K562 (cell line): Measurements from ENCODE around the gene CHKB. TPM values are rescaled to one million over a fixed set of nuclear protein-coding genes. Genes with fewer than 3 reads are reported as not detected.

Source experiments
- ATAC-seq: fragments of 200-7000 bp; cut with Tn5 transposase; 3 replicates; pipeline ENCODE4 v1.9.1; 2020; ENCODE audit warnings: moderate library complexity
- BruUV-seq: library from RNA; stranded (reverse); fragments of 400-500 nt; replicated peaks from 2 replicates; lab custom pipeline; 2021; lab: Mats Ljungman, UMichigan
- CTCF ChIA-PET: fragments of 300-600 bp; formaldehyde crosslinking; extraction: SDS; loops from one replicate; lab custom pipeline; 2021; ENCODE audit warnings: low intra/inter-chr PET ratio; lab: Yijun Ruan, JAX
- POLR2A ChIA-PET: fragments of 300-600, 350-650 bp; sonication (Branson Sonifier 250); formaldehyde crosslinking; extraction: SDS; loops from one replicate; lab custom pipeline; 2021; ENCODE audit warnings: antibody characterized with exemption, inconsistent platforms; lab: Yijun Ruan, JAX
- DNase-seq, 4 experiments: peaks; one replicate each; pipeline versions ENCODE4 v3.0.0 to v3.0.0-alpha.2; 2011 to 2018; ENCODE audit warnings: low spot score in 3 of 4, mixed read lengths in 3 of 4; ENCODE audit errors: extremely low read depth in 1 of 4
- FAIRE-seq: peaks from 2 replicates; lab custom pipeline; 2011; peaks lifted over from hg19 to GRCh38; lab: Jason Lieb, UNC
- H2AFZ ChIP-seq: 2 replicates; pipeline ENCODE4 v1.6.0; 2011; ENCODE audit warnings: low read depth, low read length, control low read depth, inconsistent platforms
- H3K27ac ChIP-seq: fragments of 200-600 bp; 3 replicates; pipeline ENCODE4 v1.8.0; 2011; ENCODE audit warnings: low read depth, mild to moderate bottlenecking, control low read depth, inconsistent platforms, low read length, moderate library complexity, mixed read lengths; ENCODE audit errors: extremely low read depth
- H3K27me3 ChIP-seq, 2 experiments: fragments of 300-600 bp in 1 of 2; 2 replicates in 1 of 2; 3 replicates in 1 of 2; pipeline versions ENCODE4 v1.6.0 to v1.8.0; 2011; ENCODE audit warnings: inconsistent platforms in 2 of 2, low read length in 2 of 2, mild to moderate bottlenecking in 1 of 2, mixed read lengths in 1 of 2, moderate library complexity in 1 of 2; ENCODE audit not compliant: control insufficient read depth in 2 of 2, insufficient read depth in 2 of 2
- H3K36me3 ChIP-seq: fragments of 300-600 bp; 3 replicates; pipeline ENCODE4 v1.8.0; 2011; ENCODE audit warnings: mild to moderate bottlenecking, low read length, inconsistent platforms; ENCODE audit not compliant: control insufficient read depth, insufficient read depth
- H3K4me1 ChIP-seq, 2 experiments: fragments of 200-600 bp in 1 of 2; replicated peaks in 1 of 2; 2 replicates in 1 of 2; 3 replicates in 1 of 2; pipeline versions ENCODE4 v1.5.1 to v1.8.0; 2011; ENCODE audit warnings: inconsistent platforms in 2 of 2, low read length in 2 of 2, mild to moderate bottlenecking in 1 of 2, mixed read lengths in 1 of 2, moderate library complexity in 1 of 2; ENCODE audit not compliant: control insufficient read depth in 2 of 2, insufficient read depth in 2 of 2
- H3K4me2 ChIP-seq: 2 replicates; pipeline ENCODE4 v1.6.1; 2011; ENCODE audit warnings: low read length, control low read depth, inconsistent platforms, mixed read lengths; ENCODE audit not compliant: insufficient read depth
- H3K4me3 ChIP-seq: fragments of 200-600 bp; sonication (generic), shearing (Covaris generic); 2 replicates; pipeline ENCODE4 v1.5.1; 2016; ENCODE audit warnings: control low read depth, inconsistent platforms
- H3K79me2 ChIP-seq: fragments of 200-600 bp; 3 replicates; pipeline ENCODE4 v1.8.0; 2011; ENCODE audit warnings: low read length, inconsistent platforms; ENCODE audit not compliant: control insufficient read depth, insufficient read depth
- H3K9ac ChIP-seq, 2 experiments: 2 replicates each; pipeline versions ENCODE4 v1.6.0 to v1.6.1; 2011; ENCODE audit warnings: low read depth in 2 of 2, low read length in 2 of 2, control low read depth in 1 of 2, inconsistent platforms in 1 of 2, mild to moderate bottlenecking in 1 of 2, mixed read lengths in 1 of 2; ENCODE audit not compliant: insufficient read depth in 1 of 2
- H3K9me1 ChIP-seq: one replicate; pipeline ENCODE4 v1.6.0; 2011; ENCODE audit warnings: inconsistent platforms, mild to moderate bottlenecking, low read length, moderate library complexity; ENCODE audit not compliant: control insufficient read depth, insufficient read depth
- H3K9me3 ChIP-seq: replicated peaks from 2 replicates; pipeline ENCODE4 v1.5.1; 2011; ENCODE audit warnings: low read depth, low read length, inconsistent platforms; ENCODE audit not compliant: control insufficient read depth, insufficient read depth
- H4K20me1 ChIP-seq: replicated peaks from 2 replicates; pipeline ENCODE4 v1.6.1; 2011; ENCODE audit warnings: low read length, inconsistent platforms, mixed read lengths; ENCODE audit not compliant: control insufficient read depth, insufficient read depth
- CSDE1 ChIP-seq, 2 experiments: fragments of 450-650 bp; IDR thresholded peaks; 2 replicates each; pipeline ENCODE4 v1.6.1; 2016; ENCODE audit warnings: mild to moderate bottlenecking in 1 of 2
- MTA2 ChIP-seq: fragments of 450-650 bp; IDR thresholded peaks from 2 replicates; pipeline ENCODE4 v1.6.1; 2016; ENCODE audit warnings: low read depth
- MXI1 ChIP-seq: IDR thresholded peaks from 2 replicates; pipeline ENCODE4 v1.6.1; 2011; ENCODE audit warnings: low read depth, mild to moderate bottlenecking, improper control_type of control experiment, low read length
- MYBL2 ChIP-seq, 2 experiments: fragments of 450-650 bp in 1 of 2; sonication (generic) in 1 of 2; formaldehyde crosslinking in 1 of 2; IDR thresholded peaks; 2 replicates each; pipeline versions ENCODE4 v1.6.1 to v1.8.1; 2017 to 2022; ENCODE audit warnings: borderline replicate concordance in 1 of 2, inconsistent platforms in 1 of 2, low read depth in 1 of 2, mild to moderate bottlenecking in 1 of 2, missing genetic modification reagents in 1 of 2, moderate library complexity in 1 of 2
- SMARCA5 ChIP-seq: fragments of 450-650 bp; IDR thresholded peaks from 2 replicates; pipeline ENCODE4 v1.6.1; 2016
- TEAD2 ChIP-seq: fragments of 450-650 bp; IDR thresholded peaks from 2 replicates; pipeline ENCODE4 v1.6.1; 2016; ENCODE audit warnings: missing genetic modification characterization, control low read depth, missing compliant biosample characterization
- ZBTB8A ChIP-seq: fragments of 450-650 bp; IDR thresholded peaks from 2 replicates; pipeline ENCODE4 v1.6.1; 2018; ENCODE audit warnings: mild to moderate bottlenecking, moderate library complexity; ENCODE audit not compliant: partially characterized antibody
- ZKSCAN8 ChIP-seq: fragments of 200-800 bp; sonication (Bioruptor generic); IDR thresholded peaks from 2 replicates; pipeline ENCODE4 v1.6.1; 2016; ENCODE audit warnings: missing genetic modification characterization, missing compliant biosample characterization
- WGBS: fragments of 100-300 bp; shearing (Covaris generic); methylation state at CpG from one replicate; pipeline ENCODE4 v1.1.6; 2016; ENCODE audit warnings: low coverage, mixed read lengths; ENCODE audit not compliant: insufficient coverage; ENCODE audit errors: missing lambda C conversion rate; 5-methylcytosine and 5-hydroxymethylcytosine counted together
- in situ Hi-C: fragments of 300-500 bp; cut with MboI; formaldehyde crosslinking; loops from 4 replicates; pipeline ENCODE4 v1.15.0; 2018; ENCODE audit warnings: inconsistent platforms, mixed read lengths
- intact Hi-C: fragments of 100-400 bp; cut with micrococcal nuclease; formaldehyde crosslinking; loops from 2 replicates; pipeline ENCODE4 v1.14.2; 2022
- polyA plus RNA-seq, 8 experiments: library from polyadenylated mRNA; depleted of rRNA in 4 of 8; stranded (reverse) in 5 of 8; unstranded in 3 of 8; fragments of >200 nt; fragmentation: Nextera tagmentation in 2 of 8; fragmentation: Illumina TruSeq in 1 of 8; extraction: Ambion mirVana in 2 of 8; extraction: Trizol in 1 of 8; gene quantifications; 2 replicates each; pipeline versions ENCODE4 v1.2.1 to v1.2.3, GENCODE V29; 2011 to 2014; ENCODE audit warnings: inconsistent platforms in 1 of 8, missing spikeins in 1 of 8
- total RNA-seq, 7 experiments: library from RNA; depleted of rRNA in 6 of 7; stranded (reverse); fragments of >200 nt in 6 of 7; fragmentation: Illumina TruSeq in 2 of 7; extraction: Trizol in 2 of 7; gene quantifications; 2 replicates each; pipeline versions ENCODE4 v1.2.1 to v1.2.3, GENCODE V29; 2011 to 2021; ENCODE audit warnings: low replicate concordance in 1 of 7

Gene CHKB
- total and polyA plus RNA-seq, 9 of the 15 experiments (the other 6 are each of a cell fraction or from before 2014, with no cell fraction given) = 2.7 to 31.0 (median 11.0) TPM

DNA sequence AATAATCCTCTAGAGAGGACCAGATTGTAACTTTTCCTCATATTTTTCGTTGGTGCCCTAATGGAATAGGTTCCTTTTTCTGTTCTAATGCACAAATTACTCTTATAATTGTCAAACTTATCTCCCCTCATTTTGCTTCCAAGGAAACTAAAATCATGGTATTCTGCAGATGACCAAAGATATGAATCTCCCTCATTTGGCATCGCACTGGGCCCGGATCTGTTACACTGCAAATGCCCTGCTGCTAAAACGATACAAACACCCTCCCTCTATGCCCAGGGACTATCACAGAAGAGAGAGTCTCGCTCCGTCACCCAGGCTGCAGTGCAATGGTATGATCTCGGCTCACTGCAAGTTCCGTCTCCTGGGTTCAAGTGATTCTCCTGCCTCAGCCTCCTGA lies 29.3 kb downstream of the CHKB start:
- ChIA-PET POLR2A (interaction anchor here (0.5 kb wide), 1 partner anchor 47 kb away, joined by 3 read pairs; no protein-coding TSS in a partner anchor), CTCF (no interaction called here)
- DNase-seq = no peak
- 18% methylated on average over 8 of the region's 8 CpGs for WGBS
- Histone ChIP-seq H3K27ac (no peak overlapping the region), H3K4me3 (no peak overlapping the region), H3K27me3 (peaks cover 0 to 11% of the 10 kb centered on the region in 2 experiments; a peak in 1 of 5 replicates), H3K36me3 (no peaks in the 10 kb centered on the region), H3K4me1 (peaks cover 0 to 11% of the 10 kb centered on the region in 2 experiments; a peak in 2 of 5 replicates), H3K4me2 (no peak overlapping the region), H2AFZ (no peak overlapping the region), H3K9me1 (no peaks in the 10 kb centered on the region), H3K9ac (no peak overlapping the region), H3K79me2 (no peaks in the 10 kb centered on the region), H4K20me1 (no peaks in the 10 kb centered on the region), H3K9me3 (no peaks in the 10 kb centered on the region)
- no peak for ATAC-seq
- TF ChIP-seq CSDE1 (IDR thresholded peaks at IDR 0.05) = no peak
- no peak for TF ChIP-seq SMARCA5
- no peak for TF ChIP-seq ZKSCAN8 (CRISPR knock-in tag)
- no peak for TF ChIP-seq MXI1
- TF ChIP-seq MTA2 = no peak
- TF ChIP-seq MYBL2 (IDR thresholded peaks at IDR 0.05; ENCODE audit: low read depth) = no peak
- no peak for TF ChIP-seq MYBL2 (CRISPR knock-in tag; IDR thresholded peaks at IDR 0.05; ENCODE audit: borderline replicate concordance)
- TF ChIP-seq ZBTB8A = no peak
- TF ChIP-seq TEAD2 = no peak
- intact Hi-C loops (no loop called here), in situ Hi-C loops (no loop called here)
- no TSS peak for BruUV-seq
- no peak for FAIRE-seq
